ENCODE data around the gene PUM2.

Gene PUM2

DNA sequence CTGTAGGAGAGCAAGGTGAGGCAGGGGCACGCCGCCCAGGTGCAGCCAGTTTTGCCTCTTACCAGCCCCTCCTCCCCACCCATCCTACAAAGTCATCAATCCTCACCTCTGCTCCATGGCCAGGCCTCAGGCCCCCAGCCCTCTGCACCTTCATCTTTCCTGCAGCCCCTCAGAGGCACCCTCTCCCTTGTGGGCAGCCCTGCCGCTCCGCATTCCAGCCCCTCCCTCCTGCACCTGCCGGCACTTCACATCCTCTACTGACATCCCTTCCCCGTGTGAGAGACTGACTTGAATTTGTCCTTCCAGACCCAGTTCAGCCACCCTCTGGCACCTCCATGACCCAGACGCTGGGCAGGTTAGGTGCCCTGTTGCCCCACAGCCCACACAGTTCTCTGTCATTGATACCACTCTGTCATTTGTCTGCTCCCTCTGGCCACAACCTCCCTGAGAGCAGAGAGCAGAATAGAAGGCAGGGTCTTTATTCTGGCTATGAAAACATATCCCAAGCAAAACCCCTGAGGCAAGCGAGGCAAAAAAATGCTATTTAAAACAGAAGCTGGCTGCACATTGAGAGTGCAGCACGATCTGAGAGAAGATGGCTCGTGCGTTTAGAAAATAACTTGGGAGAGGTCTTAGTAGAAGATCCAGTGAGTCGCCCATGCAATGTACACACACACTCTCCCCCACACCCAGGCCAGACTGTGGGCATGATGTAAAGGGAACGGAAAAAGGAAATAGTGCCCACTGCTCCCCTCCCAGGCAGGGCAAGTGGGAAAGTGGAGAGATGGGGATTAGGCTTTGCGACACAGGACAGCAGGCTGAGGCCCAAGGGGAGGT lies 151.6 kb downstream of the PUM2 start:
- no peak for DNase-seq
